GM21447 (cell line): ENCODE results near the gene KCTD11.

Experiments
- ATAC-seq: cut with Tn5 transposase; IDR thresholded peaks from one replicate; pipeline ENCODE4 v1.9.1; 2021; ENCODE audit not compliant: unreplicated experiment

The KCTD11 gene

GRCh38 chr17:7403977-7404736 lies 52.2 kb downstream of the KCTD11 start, which contains the start of gene TMEM256:
TSS of gene TMEM256 (minus strand) at chr17:7404097. CDS start at chr17:7404084, 13 bp downstream.
- ATAC-seq = peak; percentile 94
